Cardiac muscle cell (in vitro differentiated cells and primary cell): Measurements from ENCODE around the gene KLHDC4. TPM values are rescaled to one million over a fixed set of nuclear protein-coding genes. Genes with fewer than 3 reads are reported as not detected.
A peak's percentile ranks its signal among the peaks of the same experiment; 100 is the strongest.
"Not testable (repeated sequence)": the region's sequence is repeated elsewhere in the genome, so short reads cannot be mapped to it uniquely, and the experiment has no call there.

ENCODE experiments used
- DNase-seq, 2 donors: peaks; one replicate each; pipeline versions ENCODE4 v3.0.0 to v3.0.0-alpha.2; 2010 to 2017; ENCODE audit warnings: low read depth in 1 of 2, low spot score in 1 of 2
- H3K27ac ChIP-seq: fragments of 200-600 bp; sonication (generic); 2 replicates; pipeline ENCODE4 v1.5.1; 2016
- H3K27me3 ChIP-seq: fragments of 200-600 bp; sonication (generic); 2 replicates; pipeline ENCODE4 v1.6.0; 2016; ENCODE audit warnings: control low read depth
- H3K36me3 ChIP-seq: fragments of 200-600 bp; sonication (generic); 2 replicates; pipeline ENCODE4 v1.5.1; 2016; ENCODE audit warnings: control low read depth
- H3K4me1 ChIP-seq: fragments of 200-600 bp; sonication (generic); 2 replicates; pipeline ENCODE4 v1.8.1; 2017; ENCODE audit warnings: low read depth, mild to moderate bottlenecking, mixed run types
- H3K4me3 ChIP-seq: fragments of 200-600 bp; sonication (generic); 2 replicates; pipeline ENCODE4 v1.5.1; 2016; ENCODE audit warnings: mild to moderate bottlenecking
- H3K9me3 ChIP-seq: fragments of 200-600 bp; sonication (generic); 2 replicates; pipeline ENCODE4 v1.5.1; 2017; ENCODE audit warnings: low read depth, mild to moderate bottlenecking, control low read depth
- CTCF ChIP-seq: IDR thresholded peaks from 2 replicates; pipeline ENCODE4 v1.5.1; 2012; ENCODE audit warnings: low read depth, mild to moderate bottlenecking, low read length
- polyA plus RNA-seq: library from polyadenylated mRNA; unstranded; fragments of >200 nt; fragmentation: Nextera tagmentation; extraction: Ambion mirVana; gene quantifications from 2 replicates; pipeline ENCODE4 v1.2.1, GENCODE V29; 2016
- total RNA-seq: library from RNA; depleted of rRNA; stranded (reverse); fragments of >200 nt; gene quantifications from 2 replicates; pipeline ENCODE4 v1.2.3, GENCODE V29; 2016

KLHDC4 gene
- total and polyA plus RNA-seq, 2 experiments from 2014 or later, result 13.7 to 18.0 TPM

- Histone ChIP-seq H3K36me3 (no peaks in the 10 kb centered on the region), H3K4me1 (peaks cover 33% of the 10 kb centered on the region), H3K27me3 (no peaks in the 10 kb centered on the region), H3K9me3 (no peaks in the 10 kb centered on the region), H3K4me3 (no peak overlapping the region), H3K27ac (no peak overlapping the region)
- DNase-seq, result no peak
- no peak for TF ChIP-seq CTCF
These were observed 43.1 kb downstream of the KLHDC4 start for GRCh38 chr16:87722590-87723225.

- Histone ChIP-seq H3K27me3 (no peaks in the 10 kb centered on the region), H3K27ac (peak overlapping the region; percentile 5), H3K9me3 (no peaks in the 10 kb centered on the region), H3K36me3 (no peaks in the 10 kb centered on the region), H3K4me3 (no peak overlapping the region), H3K4me1 (peaks cover 33% of the 10 kb centered on the region)
- DNase-seq, result peak in 1 of 2 donors; percentile 60
- TF ChIP-seq CTCF, result no peak
These were observed 43.9 kb downstream of the KLHDC4 start for GRCh38 chr16:87721622-87722585.

- H3K27ac ChIP-seq, result no peak overlapping the region
- no peak overlapping the region for H3K4me3 ChIP-seq
- peaks cover 32% of the 10 kb centered on the region for H3K4me1 ChIP-seq
- no peak for TF ChIP-seq CTCF
- H3K36me3 ChIP-seq, result no peaks in the 10 kb centered on the region
- no peak for DNase-seq
- no peaks in the 10 kb centered on the region for H3K27me3 ChIP-seq
- H3K9me3 ChIP-seq, result no peaks in the 10 kb centered on the region
These were observed 45.3 kb downstream of the KLHDC4 start for GRCh38 chr16:87720446-87720845.

- not testable (repeated sequence) for H3K9me3 ChIP-seq, DNase-seq, H3K27ac ChIP-seq, H3K36me3 ChIP-seq, H3K4me3 ChIP-seq, H3K27me3 ChIP-seq
- H3K4me1 ChIP-seq, result peaks cover 24% of the 10 kb centered on the region
These were observed 47.0 kb downstream of the KLHDC4 start for GRCh38 chr16:87718831-87719230.

- no peak for DNase-seq
- Histone ChIP-seq H3K9me3 (no peaks in the 10 kb centered on the region), H3K4me1 (no peaks in the 10 kb centered on the region), H3K27ac (no peak overlapping the region), H3K36me3 (peaks cover 4% of the 10 kb centered on the region), H3K27me3 (no peaks in the 10 kb centered on the region), H3K4me3 (no peak overlapping the region)
- no peak for TF ChIP-seq CTCF
These were observed 50.1 kb downstream of the KLHDC4 start for GRCh38 chr16:87715658-87716057.

- no peaks in the 10 kb centered on the region for H3K9me3 ChIP-seq
- H3K27ac ChIP-seq, result no peak overlapping the region
- TF ChIP-seq CTCF, result no peak
- no peak for DNase-seq
- H3K4me3 ChIP-seq, result no peak overlapping the region
- no peaks in the 10 kb centered on the region for H3K27me3 ChIP-seq
- no peaks in the 10 kb centered on the region for H3K4me1 ChIP-seq
- peaks cover 4% of the 10 kb centered on the region for H3K36me3 ChIP-seq
These were observed 50.6 kb downstream of the KLHDC4 start for GRCh38 chr16:87715231-87715630.
